Measurements from ENCODE around the gene TRIM3.

DNA sequence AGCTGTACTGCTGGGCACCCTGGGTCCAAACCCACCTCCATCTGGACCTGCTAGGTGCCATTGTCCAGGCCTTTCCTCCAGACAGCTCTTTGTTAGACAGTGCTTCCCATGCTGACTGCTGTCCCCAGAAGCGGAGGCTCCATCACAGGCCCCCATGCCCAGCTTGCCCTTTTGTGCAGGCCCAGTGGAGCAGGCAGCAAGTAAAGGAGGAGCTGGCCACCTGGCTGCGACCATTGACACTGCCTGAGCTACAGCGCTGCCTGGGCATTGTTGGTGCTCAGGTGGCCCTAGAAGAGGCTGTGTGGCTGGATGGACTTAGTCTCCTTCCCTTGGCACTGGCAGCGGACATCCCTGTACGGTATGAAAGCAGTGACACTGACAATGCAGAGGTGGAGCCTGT lies 24.8 kb upstream of the TRIM3 start:
- no peak for TF ChIP-seq EZH2 (IDR thresholded peaks at IDR 0.05; ENCODE audit: borderline replicate concordance, low read length)
- TF ChIP-seq, protein P1, sequence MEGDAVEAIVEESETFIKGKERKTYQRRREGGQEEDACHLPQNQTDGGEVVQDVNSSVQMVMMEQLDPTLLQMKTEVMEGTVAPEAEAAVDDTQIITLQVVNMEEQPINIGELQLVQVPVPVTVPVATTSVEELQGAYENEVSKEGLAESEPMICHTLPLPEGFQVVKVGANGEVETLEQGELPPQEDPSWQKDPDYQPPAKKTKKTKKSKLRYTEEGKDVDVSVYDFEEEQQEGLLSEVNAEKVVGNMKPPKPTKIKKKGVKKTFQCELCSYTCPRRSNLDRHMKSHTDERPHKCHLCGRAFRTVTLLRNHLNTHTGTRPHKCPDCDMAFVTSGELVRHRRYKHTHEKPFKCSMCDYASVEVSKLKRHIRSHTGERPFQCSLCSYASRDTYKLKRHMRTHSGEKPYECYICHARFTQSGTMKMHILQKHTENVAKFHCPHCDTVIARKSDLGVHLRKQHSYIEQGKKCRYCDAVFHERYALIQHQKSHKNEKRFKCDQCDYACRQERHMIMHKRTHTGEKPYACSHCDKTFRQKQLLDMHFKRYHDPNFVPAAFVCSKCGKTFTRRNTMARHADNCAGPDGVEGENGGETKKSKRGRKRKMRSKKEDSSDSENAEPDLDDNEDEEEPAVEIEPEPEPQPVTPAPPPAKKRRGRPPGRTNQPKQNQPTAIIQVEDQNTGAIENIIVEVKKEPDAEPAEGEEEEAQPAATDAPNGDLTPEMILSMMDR (conservative IDR thresholded peaks at IDR 0.05 in 1 of 2, IDR thresholded peaks at IDR 0.05 in 1 of 2; ENCODE audit: extremely low read depth in 1 of 2, insufficient read depth in 1 of 2, low read depth in 1 of 2, low read length in 2 of 2): no peak
